Fibroblast of villous mesenchyme (primary cell): ENCODE results near the gene BRD9. TPM values are rescaled to one million over a fixed set of nuclear protein-coding genes. Genes with fewer than 3 reads are reported as not detected.
"Not testable (repeated sequence)": the region's sequence is repeated elsewhere in the genome, so short reads cannot be mapped to it uniquely, and the experiment has no call there.

Source experiments
- DNase-seq: peaks from one replicate; pipeline ENCODE4 v3.0.0-alpha.2; 2010; ENCODE audit warnings: low read depth
- H3K4me3 ChIP-seq: 2 replicates; pipeline ENCODE4 v1.5.1; 2011; ENCODE audit warnings: low read depth, mild to moderate bottlenecking, low read length
- total RNA-seq: library from RNA; depleted of rRNA; stranded (reverse); fragments of >200 nt; gene quantifications from 2 replicates; pipeline ENCODE4 v1.2.3, GENCODE V29; 2012
- TF ChIP-seq, protein P1 (sequence below): IDR thresholded peaks from 2 replicates; pipeline ENCODE4 v1.5.1; 2012; ENCODE audit warnings: low read depth, mild to moderate bottlenecking, low read length; ENCODE audit not compliant: insufficient read depth

Gene BRD9
- total RNA-seq, 1 donor = 35.0 TPM

- no peak for DNase-seq
- TF ChIP-seq, protein P1, sequence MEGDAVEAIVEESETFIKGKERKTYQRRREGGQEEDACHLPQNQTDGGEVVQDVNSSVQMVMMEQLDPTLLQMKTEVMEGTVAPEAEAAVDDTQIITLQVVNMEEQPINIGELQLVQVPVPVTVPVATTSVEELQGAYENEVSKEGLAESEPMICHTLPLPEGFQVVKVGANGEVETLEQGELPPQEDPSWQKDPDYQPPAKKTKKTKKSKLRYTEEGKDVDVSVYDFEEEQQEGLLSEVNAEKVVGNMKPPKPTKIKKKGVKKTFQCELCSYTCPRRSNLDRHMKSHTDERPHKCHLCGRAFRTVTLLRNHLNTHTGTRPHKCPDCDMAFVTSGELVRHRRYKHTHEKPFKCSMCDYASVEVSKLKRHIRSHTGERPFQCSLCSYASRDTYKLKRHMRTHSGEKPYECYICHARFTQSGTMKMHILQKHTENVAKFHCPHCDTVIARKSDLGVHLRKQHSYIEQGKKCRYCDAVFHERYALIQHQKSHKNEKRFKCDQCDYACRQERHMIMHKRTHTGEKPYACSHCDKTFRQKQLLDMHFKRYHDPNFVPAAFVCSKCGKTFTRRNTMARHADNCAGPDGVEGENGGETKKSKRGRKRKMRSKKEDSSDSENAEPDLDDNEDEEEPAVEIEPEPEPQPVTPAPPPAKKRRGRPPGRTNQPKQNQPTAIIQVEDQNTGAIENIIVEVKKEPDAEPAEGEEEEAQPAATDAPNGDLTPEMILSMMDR = no peak
- H3K4me3 ChIP-seq = no peak overlapping the region
Measured at GRCh38 chr5:929596-929995, 37.0 kb upstream of the BRD9 start.

DNA sequence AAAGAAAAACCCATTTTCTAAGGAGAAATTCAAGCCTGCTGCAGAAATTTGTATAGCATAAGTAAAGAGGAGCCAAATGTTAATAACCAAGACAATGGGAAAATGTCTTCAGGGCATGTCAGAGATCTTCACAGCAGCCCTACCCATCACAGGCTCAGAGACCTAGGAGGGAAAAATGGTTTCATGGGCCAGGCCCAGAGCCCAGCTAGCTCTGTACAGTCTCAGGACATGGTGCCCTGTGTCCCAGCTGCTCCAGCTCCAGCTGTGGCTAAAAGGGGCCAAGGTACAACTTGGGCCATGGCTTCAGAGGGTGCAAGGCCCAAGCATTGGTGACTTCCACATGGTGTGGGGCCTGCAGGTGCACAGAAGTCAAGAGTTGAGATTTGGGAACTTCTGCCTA is 36.6 kb upstream of the BRD9 start:
- not testable (repeated sequence) for DNase-seq, H3K4me3 ChIP-seq

DNA sequence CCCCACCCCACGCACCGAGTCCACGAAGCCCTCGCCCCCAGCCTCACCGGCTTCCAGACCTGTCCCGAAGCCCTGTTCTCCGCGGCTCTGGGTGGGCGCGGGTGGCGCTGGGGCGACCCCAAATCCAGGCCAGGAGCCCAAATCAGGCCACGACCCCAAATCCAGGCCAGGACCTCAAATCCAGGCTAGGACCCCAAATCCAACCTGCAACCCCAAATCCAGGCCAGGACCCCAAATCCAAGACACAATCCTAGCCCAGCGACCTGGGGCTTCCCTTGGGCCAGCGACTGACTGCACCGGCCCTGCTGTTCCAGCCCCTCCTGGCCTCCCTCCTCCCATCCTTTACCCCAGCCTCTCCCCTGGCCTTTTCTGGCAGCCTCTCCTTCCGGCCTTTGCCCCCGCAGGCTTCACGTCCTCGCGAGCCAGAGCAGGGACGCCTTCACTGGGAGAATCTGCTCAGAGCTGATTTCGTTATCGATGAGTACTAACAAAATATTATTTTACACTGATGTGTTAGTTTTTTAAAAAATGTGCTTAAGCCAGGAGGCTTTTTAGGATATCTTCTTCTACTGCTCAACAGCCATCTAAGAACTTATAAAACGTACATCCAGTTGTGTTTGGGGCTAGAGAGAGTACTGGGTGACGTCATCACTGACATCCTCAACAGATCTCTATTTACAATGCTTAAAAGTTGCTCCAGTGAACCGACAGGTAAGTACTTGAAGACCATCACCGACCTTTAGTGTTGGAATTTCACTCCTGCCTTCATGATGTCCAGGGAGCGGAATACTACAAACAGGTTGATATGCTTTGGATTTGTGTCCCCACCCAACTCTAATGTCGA is 34.8 kb upstream of the BRD9 start:
- TF ChIP-seq, protein P1 = no peak
- DNase-seq = no peak
- H3K4me3 ChIP-seq = no peak overlapping the region

GRCh38 chr5:926417-927171 is 34.0 kb upstream of the BRD9 start:
- no peak for DNase-seq
- TF ChIP-seq, protein P1 = peak; percentile 48
- H3K4me3 ChIP-seq = peak overlapping the region; percentile 51

- no peak overlapping the region for H3K4me3 ChIP-seq
- DNase-seq = peak; percentile 71
- TF ChIP-seq, protein P1 = peak; percentile 90
Measured at GRCh38 chr5:923281-923873, 30.8 kb upstream of the BRD9 start.

- TF ChIP-seq, protein P1 = no peak
- DNase-seq = no peak
- no peak overlapping the region for H3K4me3 ChIP-seq
Measured at GRCh38 chr5:922436-923280, 30.1 kb upstream of the BRD9 start.
